ENCODE results near the gene C2CD4C. TPM values are rescaled to one million over a fixed set of nuclear protein-coding genes. Genes with fewer than 3 reads are reported as not detected.

C2CD4C gene
- total and polyA plus RNA-seq, 2 donors from 2014 or later, result 0.99 to 1.9 TPM

DNA sequence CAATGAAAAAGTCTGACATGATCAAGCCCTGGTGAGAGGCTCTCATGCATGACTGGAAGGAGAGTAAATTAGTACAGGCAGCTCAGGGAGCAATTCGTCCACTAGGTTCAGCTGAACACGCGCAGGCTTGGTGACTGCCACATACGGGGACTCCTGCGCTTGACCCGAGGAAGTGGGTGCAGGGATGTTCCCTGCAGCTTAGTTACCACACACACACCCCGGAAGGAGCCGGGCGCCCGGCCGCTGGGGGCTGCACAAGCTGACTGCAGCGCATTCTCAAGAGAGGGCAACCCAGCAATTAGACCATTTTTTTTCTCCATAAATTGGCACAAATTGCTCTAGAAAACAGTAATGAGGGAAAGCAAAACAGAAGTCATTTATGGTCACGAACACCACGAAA is 41.4 kb downstream of the C2CD4C start:
- TF ChIP-seq, protein P1, sequence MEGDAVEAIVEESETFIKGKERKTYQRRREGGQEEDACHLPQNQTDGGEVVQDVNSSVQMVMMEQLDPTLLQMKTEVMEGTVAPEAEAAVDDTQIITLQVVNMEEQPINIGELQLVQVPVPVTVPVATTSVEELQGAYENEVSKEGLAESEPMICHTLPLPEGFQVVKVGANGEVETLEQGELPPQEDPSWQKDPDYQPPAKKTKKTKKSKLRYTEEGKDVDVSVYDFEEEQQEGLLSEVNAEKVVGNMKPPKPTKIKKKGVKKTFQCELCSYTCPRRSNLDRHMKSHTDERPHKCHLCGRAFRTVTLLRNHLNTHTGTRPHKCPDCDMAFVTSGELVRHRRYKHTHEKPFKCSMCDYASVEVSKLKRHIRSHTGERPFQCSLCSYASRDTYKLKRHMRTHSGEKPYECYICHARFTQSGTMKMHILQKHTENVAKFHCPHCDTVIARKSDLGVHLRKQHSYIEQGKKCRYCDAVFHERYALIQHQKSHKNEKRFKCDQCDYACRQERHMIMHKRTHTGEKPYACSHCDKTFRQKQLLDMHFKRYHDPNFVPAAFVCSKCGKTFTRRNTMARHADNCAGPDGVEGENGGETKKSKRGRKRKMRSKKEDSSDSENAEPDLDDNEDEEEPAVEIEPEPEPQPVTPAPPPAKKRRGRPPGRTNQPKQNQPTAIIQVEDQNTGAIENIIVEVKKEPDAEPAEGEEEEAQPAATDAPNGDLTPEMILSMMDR (IDR thresholded peaks at IDR 0.05; ENCODE audit: borderline replicate concordance, extremely low read depth, insufficient read depth), result no peak
- Histone ChIP-seq H3K9ac (ENCODE audit: low read length in 3 of 3) (no peak overlapping the region), H3K36me3 (ENCODE audit: control insufficient read depth in 2 of 3, insufficient read depth in 3 of 3, low read length in 3 of 3) (no peaks in the 10 kb centered on the region), H3K4me1 (ENCODE audit: control insufficient read depth in 2 of 3, insufficient read depth in 2 of 3, low read depth in 1 of 3, low read length in 3 of 3) (peaks cover 0 to 5% (median 0%) of the 10 kb centered on the region in 3 donors), H3K27me3 (ENCODE audit: control insufficient read depth, insufficient read depth, low read length) (no peaks in the 10 kb centered on the region), H3K27ac (ENCODE audit: low read depth in 2 of 2, low read length in 2 of 2) (no peak overlapping the region), H3K9me3 (ENCODE audit: control insufficient read depth in 2 of 3, insufficient read depth in 1 of 3, low read length in 3 of 3) (no peaks in the 10 kb centered on the region), H3K4me3 (ENCODE audit: low read length in 3 of 3) (no peak overlapping the region)
- FAIRE-seq (no peak), DNase-seq (no peak)
- intact Hi-C loops (cut with DNase I), result no loop called here

DNA sequence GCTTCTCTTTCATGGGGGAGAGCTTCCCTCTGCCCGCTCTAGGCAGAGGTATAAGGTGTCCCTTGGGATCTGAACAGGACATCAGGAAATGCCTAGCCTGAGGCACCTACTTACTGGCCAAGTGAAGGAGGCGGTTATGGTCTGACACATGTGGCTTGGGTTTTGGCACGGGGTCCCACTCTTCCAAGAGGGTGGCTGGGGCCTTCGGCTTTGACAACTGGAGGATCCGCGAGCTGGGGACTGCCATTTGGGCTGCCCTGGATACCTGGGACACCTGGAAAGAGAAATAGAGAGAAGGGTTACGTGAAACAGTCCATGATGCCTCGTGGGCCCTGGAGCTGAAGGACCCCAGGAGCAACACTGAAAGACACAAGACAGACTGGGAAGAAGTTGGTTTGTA is 42.0 kb downstream of the C2CD4C start:
- intact Hi-C loops (cut with DNase I), result no loop called here
- Histone ChIP-seq H3K27ac (ENCODE audit: low read depth in 2 of 2, low read length in 2 of 2) (no peak overlapping the region), H3K4me1 (ENCODE audit: control insufficient read depth in 2 of 3, insufficient read depth in 2 of 3, low read depth in 1 of 3, low read length in 3 of 3) (peaks cover 0 to 4% (median 0%) of the 10 kb centered on the region in 3 donors), H3K4me3 (ENCODE audit: low read length in 3 of 3) (no peak overlapping the region), H3K36me3 (ENCODE audit: control insufficient read depth in 2 of 3, insufficient read depth in 3 of 3, low read length in 3 of 3) (no peaks in the 10 kb centered on the region), H3K9ac (ENCODE audit: low read length in 3 of 3) (no peak overlapping the region), H3K27me3 (ENCODE audit: control insufficient read depth, insufficient read depth, low read length) (no peaks in the 10 kb centered on the region), H3K9me3 (ENCODE audit: control insufficient read depth in 2 of 3, insufficient read depth in 1 of 3, low read length in 3 of 3) (no peaks in the 10 kb centered on the region)
- DNase-seq (no peak), FAIRE-seq (no peak)
- TF ChIP-seq, protein P1 (IDR thresholded peaks at IDR 0.05; ENCODE audit: borderline replicate concordance, extremely low read depth, insufficient read depth), result no peak

- Histone ChIP-seq H3K9me3 (ENCODE audit: control insufficient read depth in 2 of 3, insufficient read depth in 1 of 3, low read length in 3 of 3) (no peaks in the 10 kb centered on the region), H3K27ac (ENCODE audit: low read depth in 2 of 2, low read length in 2 of 2) (no peak overlapping the region), H3K9ac (ENCODE audit: low read length in 3 of 3) (no peak overlapping the region), H3K27me3 (ENCODE audit: control insufficient read depth, insufficient read depth, low read length) (no peaks in the 10 kb centered on the region), H3K4me3 (ENCODE audit: low read length in 3 of 3) (no peak overlapping the region), H3K4me1 (ENCODE audit: control insufficient read depth in 2 of 3, insufficient read depth in 2 of 3, low read depth in 1 of 3, low read length in 3 of 3) (no peaks in the 10 kb centered on the region), H3K36me3 (ENCODE audit: control insufficient read depth in 2 of 3, insufficient read depth in 3 of 3, low read length in 3 of 3) (no peaks in the 10 kb centered on the region)
- intact Hi-C loops (cut with DNase I), result no loop called here
- TF ChIP-seq, protein P1 (IDR thresholded peaks at IDR 0.05; ENCODE audit: borderline replicate concordance, extremely low read depth, insufficient read depth), result no peak
- DNase-seq (no peak), FAIRE-seq (no peak)
These were observed 42.7 kb downstream of the C2CD4C start for GRCh38 chr19:366205-366783.

Data from kidney (tissue), 14 donors.